ENCODE measurements around the gene SFMBT2.

DNA sequence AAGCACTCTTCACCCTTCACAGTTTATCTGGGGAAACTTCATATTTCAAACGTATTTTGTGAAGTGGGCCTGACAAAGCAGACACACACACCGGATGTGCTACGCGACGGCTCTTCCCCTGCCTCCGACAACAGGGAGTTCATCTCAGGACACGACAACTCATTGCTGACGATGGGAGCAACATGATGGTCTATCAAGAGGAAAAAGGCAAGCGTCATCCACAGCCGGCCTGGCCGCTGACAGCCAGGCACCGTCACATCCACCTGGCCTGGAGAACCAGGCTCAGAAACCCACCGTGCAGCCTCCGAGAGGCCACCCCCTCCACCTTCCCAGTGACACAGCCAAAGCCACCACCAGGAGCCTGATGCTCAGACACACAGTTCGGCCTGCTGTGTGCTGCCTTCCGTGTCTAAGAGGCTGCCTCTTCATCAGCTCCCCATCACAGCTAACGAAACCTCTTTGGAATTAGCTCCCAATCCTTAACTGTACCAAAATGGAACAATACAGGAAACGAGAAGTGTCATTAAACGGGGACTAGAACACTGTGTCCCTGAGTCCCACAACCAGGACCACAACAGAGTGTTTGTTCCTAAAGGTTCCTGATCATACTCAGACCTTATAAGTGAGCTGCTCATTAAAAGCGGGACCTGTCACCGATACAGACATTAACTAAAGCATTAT lies 76.7 kb downstream of the SFMBT2 start:
- TF ChIP-seq, protein P1, sequence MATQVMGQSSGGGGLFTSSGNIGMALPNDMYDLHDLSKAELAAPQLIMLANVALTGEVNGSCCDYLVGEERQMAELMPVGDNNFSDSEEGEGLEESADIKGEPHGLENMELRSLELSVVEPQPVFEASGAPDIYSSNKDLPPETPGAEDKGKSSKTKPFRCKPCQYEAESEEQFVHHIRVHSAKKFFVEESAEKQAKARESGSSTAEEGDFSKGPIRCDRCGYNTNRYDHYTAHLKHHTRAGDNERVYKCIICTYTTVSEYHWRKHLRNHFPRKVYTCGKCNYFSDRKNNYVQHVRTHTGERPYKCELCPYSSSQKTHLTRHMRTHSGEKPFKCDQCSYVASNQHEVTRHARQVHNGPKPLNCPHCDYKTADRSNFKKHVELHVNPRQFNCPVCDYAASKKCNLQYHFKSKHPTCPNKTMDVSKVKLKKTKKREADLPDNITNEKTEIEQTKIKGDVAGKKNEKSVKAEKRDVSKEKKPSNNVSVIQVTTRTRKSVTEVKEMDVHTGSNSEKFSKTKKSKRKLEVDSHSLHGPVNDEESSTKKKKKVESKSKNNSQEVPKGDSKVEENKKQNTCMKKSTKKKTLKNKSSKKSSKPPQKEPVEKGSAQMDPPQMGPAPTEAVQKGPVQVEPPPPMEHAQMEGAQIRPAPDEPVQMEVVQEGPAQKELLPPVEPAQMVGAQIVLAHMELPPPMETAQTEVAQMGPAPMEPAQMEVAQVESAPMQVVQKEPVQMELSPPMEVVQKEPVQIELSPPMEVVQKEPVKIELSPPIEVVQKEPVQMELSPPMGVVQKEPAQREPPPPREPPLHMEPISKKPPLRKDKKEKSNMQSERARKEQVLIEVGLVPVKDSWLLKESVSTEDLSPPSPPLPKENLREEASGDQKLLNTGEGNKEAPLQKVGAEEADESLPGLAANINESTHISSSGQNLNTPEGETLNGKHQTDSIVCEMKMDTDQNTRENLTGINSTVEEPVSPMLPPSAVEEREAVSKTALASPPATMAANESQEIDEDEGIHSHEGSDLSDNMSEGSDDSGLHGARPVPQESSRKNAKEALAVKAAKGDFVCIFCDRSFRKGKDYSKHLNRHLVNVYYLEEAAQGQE (IDR thresholded peaks at IDR 0.05; ENCODE audit: insufficient read depth in 1 of 2, low read depth in 2 of 2, low read length in 1 of 2), result no peak
- TF ChIP-seq POLR2AphosphoS5 (IDR thresholded peaks at IDR 0.05; ENCODE audit: low read depth, low read length), result no peak

Measured in Panc1 (cell line).